Retinal pigment epithelial cell (primary cell): ENCODE data around the gene HRH3.

Source experiments
- DNase-seq: peaks from one replicate; pipeline ENCODE4 v3.0.0-alpha.2; 2010; ENCODE audit warnings: low read depth
- H3K4me3 ChIP-seq: 2 replicates; pipeline ENCODE4 v1.5.1; 2011; ENCODE audit warnings: mild to moderate bottlenecking, low read length, control low read depth, moderate library complexity
- TF ChIP-seq, protein P1 (sequence below): conservative IDR thresholded peaks from 2 replicates; pipeline ENCODE4 v1.5.1; 2011; ENCODE audit warnings: low read depth, low read length, control low read depth, inconsistent platforms

Gene HRH3

DNA sequence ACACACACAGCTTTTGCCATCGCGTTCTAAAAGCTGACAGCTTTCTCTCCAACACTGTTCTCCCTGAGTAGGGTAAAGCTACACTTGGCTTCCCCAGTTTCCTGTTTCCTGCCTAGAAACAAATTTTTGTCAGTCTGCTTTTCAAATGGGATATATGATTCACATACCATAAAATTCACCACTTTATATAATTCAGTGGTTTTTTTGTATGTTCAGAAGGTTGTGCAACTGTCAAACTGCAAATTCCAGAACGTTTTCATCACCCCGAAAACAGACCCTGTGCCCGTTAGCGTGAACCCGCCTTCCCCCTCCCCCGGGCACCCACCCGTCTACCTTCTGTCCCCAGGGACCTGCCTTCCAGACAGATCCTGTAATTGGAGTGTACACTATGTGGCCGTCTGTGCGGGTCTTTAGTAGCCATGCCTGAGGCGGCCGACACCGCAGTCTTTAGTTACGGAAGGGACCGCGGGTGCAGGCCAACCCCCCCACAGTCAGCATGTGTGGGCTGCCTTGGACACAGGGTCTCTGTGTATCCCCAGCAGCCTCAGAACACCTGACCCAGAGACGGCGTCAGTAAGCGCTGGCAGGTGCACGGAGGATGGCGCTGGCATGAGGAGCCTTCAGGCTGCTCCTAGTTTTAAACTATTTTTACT is 16.6 kb downstream of the HRH3 start:
- DNase-seq = no peak
- TF ChIP-seq, protein P1, sequence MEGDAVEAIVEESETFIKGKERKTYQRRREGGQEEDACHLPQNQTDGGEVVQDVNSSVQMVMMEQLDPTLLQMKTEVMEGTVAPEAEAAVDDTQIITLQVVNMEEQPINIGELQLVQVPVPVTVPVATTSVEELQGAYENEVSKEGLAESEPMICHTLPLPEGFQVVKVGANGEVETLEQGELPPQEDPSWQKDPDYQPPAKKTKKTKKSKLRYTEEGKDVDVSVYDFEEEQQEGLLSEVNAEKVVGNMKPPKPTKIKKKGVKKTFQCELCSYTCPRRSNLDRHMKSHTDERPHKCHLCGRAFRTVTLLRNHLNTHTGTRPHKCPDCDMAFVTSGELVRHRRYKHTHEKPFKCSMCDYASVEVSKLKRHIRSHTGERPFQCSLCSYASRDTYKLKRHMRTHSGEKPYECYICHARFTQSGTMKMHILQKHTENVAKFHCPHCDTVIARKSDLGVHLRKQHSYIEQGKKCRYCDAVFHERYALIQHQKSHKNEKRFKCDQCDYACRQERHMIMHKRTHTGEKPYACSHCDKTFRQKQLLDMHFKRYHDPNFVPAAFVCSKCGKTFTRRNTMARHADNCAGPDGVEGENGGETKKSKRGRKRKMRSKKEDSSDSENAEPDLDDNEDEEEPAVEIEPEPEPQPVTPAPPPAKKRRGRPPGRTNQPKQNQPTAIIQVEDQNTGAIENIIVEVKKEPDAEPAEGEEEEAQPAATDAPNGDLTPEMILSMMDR = no peak
- H3K4me3 ChIP-seq = no peak overlapping the region

DNA sequence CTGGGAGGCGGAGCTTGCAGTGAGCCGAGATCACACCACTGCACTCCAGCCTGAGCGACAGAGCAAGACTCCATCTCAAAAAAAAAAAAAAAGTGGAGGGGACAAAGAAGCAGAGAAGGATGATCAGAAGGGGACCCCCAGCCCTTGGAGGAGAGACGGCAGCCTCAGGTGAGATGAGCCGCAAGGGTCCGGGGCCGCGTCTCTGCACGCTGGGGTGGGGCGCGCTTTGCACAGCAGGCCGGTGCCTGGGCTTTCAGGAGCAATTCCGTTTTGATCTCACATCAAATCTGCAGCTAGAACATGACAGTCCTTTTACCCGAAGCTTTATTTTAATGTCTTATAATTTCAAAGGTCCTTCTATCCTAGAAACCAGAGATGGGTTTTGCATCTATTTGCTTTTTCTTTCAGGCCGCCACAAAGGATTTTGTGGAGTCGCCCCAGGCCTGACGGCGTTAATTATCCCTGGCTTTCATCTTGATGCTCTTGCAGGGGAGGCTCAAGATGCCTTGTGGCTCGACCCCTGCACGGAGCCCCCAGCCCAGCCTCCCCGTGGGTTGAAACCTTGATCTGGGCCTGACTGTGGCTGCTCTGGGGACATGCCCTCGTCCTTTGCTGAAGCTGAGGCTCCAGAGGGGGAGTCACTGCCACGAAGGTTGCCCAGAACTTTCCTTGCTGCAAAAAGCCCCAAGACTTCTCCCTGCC is 17.3 kb downstream of the HRH3 start:
- no peak overlapping the region for H3K4me3 ChIP-seq
- TF ChIP-seq, protein P1 = no peak
- no peak for DNase-seq

DNA sequence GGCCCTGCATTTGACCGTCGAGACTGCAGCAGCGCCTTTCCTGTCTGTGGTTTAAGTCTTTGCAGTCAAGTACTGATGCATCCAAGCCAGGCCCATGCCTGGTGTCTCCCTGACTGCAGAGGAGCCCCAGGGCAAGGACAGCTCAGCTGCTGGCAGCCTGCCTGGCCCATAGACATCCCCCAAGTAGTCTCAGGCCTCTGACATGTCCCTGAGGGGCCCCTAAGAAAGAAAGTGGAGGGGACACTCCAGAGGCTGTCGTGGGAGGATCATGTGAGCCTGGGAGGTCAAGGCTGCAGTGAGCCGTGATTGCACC is 18.0 kb downstream of the HRH3 start:
- TF ChIP-seq, protein P1 = no peak
- no peak for DNase-seq
- no peak overlapping the region for H3K4me3 ChIP-seq

DNA sequence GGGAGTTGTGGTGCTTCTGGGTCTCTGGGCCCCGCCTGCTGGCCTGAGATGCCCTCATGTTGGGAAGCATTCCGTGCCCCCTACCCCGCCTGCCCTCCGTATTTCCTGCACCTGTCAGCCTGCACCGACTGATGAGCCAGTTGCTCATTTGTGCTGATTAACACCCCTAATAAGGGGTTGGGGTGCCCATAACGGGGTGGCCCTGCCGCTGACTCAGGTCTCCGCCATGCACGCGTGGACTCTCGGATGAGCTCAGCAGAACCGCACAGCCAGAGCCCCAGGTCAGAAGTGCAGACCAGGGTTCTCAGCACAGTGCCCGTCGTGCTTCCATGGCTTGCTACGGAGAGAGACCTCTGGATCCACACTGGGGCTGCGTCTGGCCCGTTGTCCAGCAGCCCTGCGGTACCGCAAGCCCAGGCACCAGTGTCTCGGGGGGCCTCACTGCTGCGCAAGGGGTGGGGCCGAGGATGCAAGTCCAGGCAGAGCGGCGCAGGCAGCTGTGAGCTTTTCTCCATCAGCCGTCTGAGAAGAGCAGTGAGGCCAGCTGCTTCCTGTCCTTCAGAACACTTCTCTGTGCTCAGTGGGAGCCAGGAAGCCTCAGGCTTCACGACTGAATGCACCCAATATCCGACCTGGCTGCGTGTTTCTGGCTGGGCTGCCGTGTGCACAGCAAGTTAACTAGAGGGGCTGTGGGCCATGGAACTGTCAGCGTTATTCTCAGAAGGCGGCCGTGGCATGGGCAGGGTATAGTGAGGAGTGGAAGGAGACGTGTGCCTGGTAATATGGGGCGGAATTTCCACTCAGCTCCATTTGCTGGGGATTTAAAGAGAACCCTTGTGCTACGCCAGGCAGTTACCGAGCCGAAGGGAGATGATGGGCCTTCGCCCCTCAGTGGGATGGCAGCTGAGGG is 18.6 kb downstream of the HRH3 start:
- TF ChIP-seq, protein P1 = no peak
- no peak overlapping the region for H3K4me3 ChIP-seq
- DNase-seq = no peak

DNA sequence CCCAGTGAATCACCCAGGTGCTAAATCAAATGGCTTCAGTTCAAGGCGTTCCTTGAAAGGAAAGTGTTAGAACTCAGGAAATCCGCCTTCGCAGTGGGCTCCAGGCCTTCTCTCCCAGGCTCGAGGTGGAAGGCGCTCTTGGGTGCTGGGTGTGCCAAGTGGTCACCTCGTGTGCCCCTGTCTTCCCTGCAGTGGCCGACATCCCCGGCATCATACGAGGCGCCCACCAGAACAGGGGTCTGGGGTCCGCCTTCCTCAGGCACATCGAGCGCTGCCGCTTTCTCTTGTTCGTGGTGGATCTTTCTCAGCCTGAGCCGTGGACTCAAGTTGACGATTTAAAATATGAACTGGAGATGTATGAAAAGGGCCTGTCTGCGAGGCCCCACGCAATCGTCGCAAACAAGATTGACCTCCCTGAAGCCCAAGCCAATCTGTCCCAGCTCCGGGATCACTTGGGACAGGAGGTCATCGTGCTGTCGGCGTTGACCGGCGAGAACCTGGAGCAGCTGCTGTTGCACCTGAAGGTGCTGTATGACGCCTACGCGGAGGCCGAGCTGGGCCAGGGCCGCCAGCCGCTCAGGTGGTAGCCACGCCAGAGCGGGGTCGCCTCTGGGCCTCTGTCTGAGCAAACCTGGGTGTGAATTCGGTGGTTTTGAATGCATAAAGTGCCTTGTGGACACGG is 19.4 kb downstream of the HRH3 start:
- no peak overlapping the region for H3K4me3 ChIP-seq
- DNase-seq = no peak
- TF ChIP-seq, protein P1 = no peak

DNA sequence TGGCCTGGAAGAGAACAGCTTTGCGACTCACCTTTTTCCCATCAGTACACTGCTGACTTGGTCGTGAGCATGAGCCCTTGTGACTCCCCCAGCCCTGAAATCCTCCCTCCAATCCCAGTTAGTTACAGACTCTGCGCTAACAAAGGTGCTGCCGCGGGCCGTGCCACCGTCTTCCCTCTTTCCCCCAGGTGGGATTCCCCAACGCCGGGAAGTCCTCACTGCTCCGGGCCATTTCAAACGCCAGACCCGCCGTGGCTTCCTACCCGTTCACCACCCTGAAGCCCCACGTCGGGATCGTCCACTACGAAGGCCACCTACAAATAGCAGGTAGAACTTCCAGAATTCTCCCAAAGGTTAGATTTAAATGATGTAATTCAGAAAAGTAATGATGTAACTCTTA is 21.1 kb downstream of the HRH3 start:
- no peak for DNase-seq
- no peak overlapping the region for H3K4me3 ChIP-seq
- TF ChIP-seq, protein P1 = no peak
